Muscle of back (tissue), 11 donors: ENCODE data around the gene RBBP8NL. TPM values are rescaled to one million over a fixed set of nuclear protein-coding genes. Genes with fewer than 3 reads are reported as not detected.

Experiments used
- DNase-seq, 3 donors: peaks; one replicate each; pipeline versions ENCODE4 v3.0.0 to v3.0.0-alpha.2; 2013
- polyA plus RNA-seq, 10 donors: library from polyadenylated mRNA; unstranded; fragments of 120-200 nt; gene quantifications; one replicate each; pipeline ENCODE4 v1.2.1, GENCODE V29; 2013; ENCODE audit not compliant: insufficient read length in 10 of 10

The RBBP8NL gene
- polyA plus RNA-seq, 10 donors = 0.53 to 0.71 TPM; not detected in 8

GRCh38 chr20:62408640-62409039 is 18.7 kb downstream of the RBBP8NL start:
- DNase-seq = peak in 1 of 3 donors; percentile 31

GRCh38 chr20:62408055-62408454 is 19.3 kb downstream of the RBBP8NL start:
- no peak for DNase-seq

- DNase-seq = peak; percentile 93 to 97 (median 95)
Observed at GRCh38 chr20:62407221-62407992, 19.9 kb downstream of the RBBP8NL start, which contains the start of gene CABLES2. CABLES2 (minus strand) TSS chr20:62407285; CDS start chr20:62407276, 9 bp downstream.

- peak in 1 of 3 donors; percentile 26 for DNase-seq
Observed at GRCh38 chr20:62406635-62407176, 20.6 kb downstream of the RBBP8NL start.

- no peak for DNase-seq
Observed at GRCh38 chr20:62405981-62406513, 21.3 kb downstream of the RBBP8NL start.

GRCh38 chr20:62405108-62405980 is 22.0 kb downstream of the RBBP8NL start:
- DNase-seq = peak in 1 of 3 donors; percentile 48

GRCh38 chr20:62404761-62405107 is 22.6 kb downstream of the RBBP8NL start:
- DNase-seq = no peak

GRCh38 chr20:62404112-62404665 is 23.1 kb downstream of the RBBP8NL start:
- no peak for DNase-seq

GRCh38 chr20:62403331-62403730 is 24.0 kb downstream of the RBBP8NL start:
- no peak for DNase-seq

- peak in 1 of 3 donors; percentile 42 for DNase-seq
Observed at GRCh38 chr20:62402456-62403150, 24.7 kb downstream of the RBBP8NL start.

GRCh38 chr20:62401331-62401779 is 26.0 kb downstream of the RBBP8NL start:
- DNase-seq = no peak

GRCh38 chr20:62400541-62400940 is 26.8 kb downstream of the RBBP8NL start:
- DNase-seq = no peak

GRCh38 chr20:62400021-62400420 is 27.3 kb downstream of the RBBP8NL start:
- no peak for DNase-seq

- DNase-seq = no peak
Observed at GRCh38 chr20:62398120-62398821, 29.1 kb downstream of the RBBP8NL start.

GRCh38 chr20:62396367-62397239 is 30.7 kb downstream of the RBBP8NL start:
- no peak for DNase-seq

GRCh38 chr20:62395311-62396242 is 31.8 kb downstream of the RBBP8NL start:
- no peak for DNase-seq

- DNase-seq = no peak
Observed at GRCh38 chr20:62394248-62395245, 32.8 kb downstream of the RBBP8NL start.
